Endodermal cell (in vitro differentiated cells): Measurements from ENCODE around the gene ATP6V0B. TPM values are rescaled to one million over a fixed set of nuclear protein-coding genes. Genes with fewer than 3 reads are reported as not detected.

Experiments used
- DNase-seq: peaks from one replicate; pipeline ENCODE4 v3.0.0-alpha.2; 2017
- H3K27ac ChIP-seq: 2 replicates; pipeline ENCODE4 v1.5.1; 2013; ENCODE audit warnings: mild to moderate bottlenecking, low read depth, low read length, moderate library complexity
- H3K27me3 ChIP-seq: 2 replicates; pipeline ENCODE4 v1.6.1; 2013; ENCODE audit warnings: mild to moderate bottlenecking, low read length, moderate library complexity; ENCODE audit not compliant: insufficient read depth, control insufficient read depth, poor library complexity, severe bottlenecking
- H3K36me3 ChIP-seq: 2 replicates; pipeline ENCODE4 v1.7.0; 2013; ENCODE audit warnings: mild to moderate bottlenecking, low read length, moderate library complexity; ENCODE audit not compliant: control insufficient read depth, insufficient read depth
- H3K4me1 ChIP-seq: one replicate; pipeline ENCODE4 v1.7.0; 2013; ENCODE audit warnings: low read length; ENCODE audit not compliant: control insufficient read depth, insufficient read depth
- H3K4me3 ChIP-seq: 2 replicates; pipeline ENCODE4 v1.5.1; 2013; ENCODE audit warnings: mild to moderate bottlenecking, low read length, moderate library complexity
- H3K9ac ChIP-seq: 2 replicates; pipeline ENCODE4 v1.6.1; 2013; ENCODE audit warnings: mild to moderate bottlenecking, low read length, moderate library complexity; ENCODE audit not compliant: poor library complexity, severe bottlenecking; ENCODE audit errors: extremely low read depth
- H3K9me3 ChIP-seq: 2 replicates; pipeline ENCODE4 v1.6.1; 2013; ENCODE audit warnings: mild to moderate bottlenecking, low read length, moderate library complexity; ENCODE audit not compliant: control insufficient read depth
- H3K27ac Mint-ChIP-seq: 2 replicates; pipeline ENCODE4 v1.8.0; 2020; ENCODE audit warnings: mixed read lengths
- H3K27me3 Mint-ChIP-seq: 2 replicates; pipeline ENCODE4 v1.8.0; 2021; ENCODE audit warnings: mild to moderate bottlenecking, mixed read lengths; ENCODE audit not compliant: insufficient read depth
- H3K36me3 Mint-ChIP-seq: 2 replicates; pipeline ENCODE4 v1.8.0; 2020; ENCODE audit warnings: low read depth, mixed read lengths
- H3K4me1 Mint-ChIP-seq: 2 replicates; pipeline ENCODE4 v1.8.0; 2020; ENCODE audit warnings: mixed read lengths
- H3K4me3 Mint-ChIP-seq: 2 replicates; pipeline ENCODE4 v1.8.0; 2020; ENCODE audit warnings: mild to moderate bottlenecking, moderate library complexity, mixed read lengths
- H3K9me3 Mint-ChIP-seq: 2 replicates; pipeline ENCODE4 v1.8.0; 2020; ENCODE audit warnings: mild to moderate bottlenecking, mixed read lengths
- CTCF ChIP-seq: fragments of 200-600 bp; sonication (generic); conservative IDR thresholded peaks from 2 replicates; pipeline ENCODE4 v1.5.0; 2021; ENCODE audit warnings: antibody characterized with exemption, mild to moderate bottlenecking
- WGBS, 2 experiments: methylation state at CpG; one replicate each; pipeline versions ENCODE4 v1.1.5 to v1.1.7; 2013; ENCODE audit warnings: missing lambda C conversion rate in 2 of 2, mixed read lengths in 1 of 2; ENCODE audit not compliant: insufficient coverage in 1 of 2, insufficient read length in 1 of 2; 5-methylcytosine and 5-hydroxymethylcytosine counted together
- total RNA-seq, 2 donors: library from RNA; stranded (reverse); fragmentation: NEBNext Ultra II Directional in 1 of 2; extraction: Animal tissue kit (Norgen Biotek cat#: 25700) in 1 of 2; gene quantifications; 2 replicates in 1 of 2; 3 replicates in 1 of 2; pipeline ENCODE4 v1.2.1, GENCODE V29; 2021

The ATP6V0B gene
- total RNA-seq, 2 donors from 2014 or later = 108 to 116 TPM

- H3K4me3 Mint-ChIP-seq = peak overlapping the region; percentile 78
- H3K27me3 ChIP-seq = no peaks in the 10 kb centered on the region
- H3K9me3 ChIP-seq = no peaks in the 10 kb centered on the region
- 84 to 90% methylated on average over 6 to 19 of the region's 19 CpGs for WGBS, 2 experiments
- no peaks in the 10 kb centered on the region for H3K9me3 Mint-ChIP-seq
- peaks cover 4% of the 10 kb centered on the region for H3K36me3 Mint-ChIP-seq
- peak overlapping the region; percentile 82 for H3K4me3 ChIP-seq
- TF ChIP-seq CTCF = no peak
- H3K27me3 Mint-ChIP-seq = no peaks in the 10 kb centered on the region
- peaks cover 9% of the 10 kb centered on the region for H3K4me1 ChIP-seq
- H3K9ac ChIP-seq = peak overlapping the region; percentile 44
- H3K27ac ChIP-seq = no peak overlapping the region
- H3K4me1 Mint-ChIP-seq = peaks cover 33% of the 10 kb centered on the region
- H3K27ac Mint-ChIP-seq = peak overlapping the region; percentile 61
- no peak for DNase-seq
- H3K36me3 ChIP-seq = peaks cover 15% of the 10 kb centered on the region
These were observed 15.8 kb downstream of the ATP6V0B start for GRCh38 chr1:43990271-43991199.

- Mint-ChIP-seq H3K27ac (peak overlapping the region; percentile 61), H3K9me3 (no peaks in the 10 kb centered on the region), H3K4me1 (peaks cover 31% of the 10 kb centered on the region), H3K36me3 (no peaks in the 10 kb centered on the region), H3K27me3 (no peaks in the 10 kb centered on the region), H3K4me3 (peak overlapping the region; percentile 78)
- Histone ChIP-seq H3K9ac (peak overlapping the region; percentile 44), H3K4me3 (peak overlapping the region; percentile 82), H3K9me3 (no peaks in the 10 kb centered on the region), H3K4me1 (peaks cover 9% of the 10 kb centered on the region), H3K36me3 (peaks cover 9% of the 10 kb centered on the region), H3K27ac (no peak overlapping the region), H3K27me3 (no peaks in the 10 kb centered on the region)
- no peak for DNase-seq
- TF ChIP-seq CTCF = no peak
- WGBS, 2 experiments = 12 to 13% methylated on average over 7 to 10 of the region's 10 CpGs
These were observed 16.4 kb downstream of the ATP6V0B start for GRCh38 chr1:43991200-43991475.

GRCh38 chr1:43991476-43992231 is 16.9 kb downstream of the ATP6V0B start, which contains the start of gene CCDC24:
Gene CCDC24, plus strand, starts transcription at chr1:43991599. Its CDS starts 280 bp downstream, at chr1:43991879.
- peaks cover 4% of the 10 kb centered on the region for H3K36me3 ChIP-seq
- H3K9me3 Mint-ChIP-seq = no peaks in the 10 kb centered on the region
- H3K27me3 ChIP-seq = no peaks in the 10 kb centered on the region
- peaks cover 9% of the 10 kb centered on the region for H3K4me1 ChIP-seq
- peak within 1 kb of the TSS; percentile 78 for H3K4me3 Mint-ChIP-seq
- H3K9me3 ChIP-seq = no peaks in the 10 kb centered on the region
- 1 to 2% methylated on average over 21 to 66 of the region's 66 CpGs for WGBS, 2 experiments
- H3K27me3 Mint-ChIP-seq = no peaks in the 10 kb centered on the region
- DNase-seq = peak; percentile 93
- peaks cover 31% of the 10 kb centered on the region for H3K4me1 Mint-ChIP-seq
- H3K36me3 Mint-ChIP-seq = no peaks in the 10 kb centered on the region
- H3K27ac Mint-ChIP-seq = peak within 1 kb of the TSS; percentile 84
- peak within 1 kb of the TSS; percentile 57 for H3K27ac ChIP-seq
- peak within 1 kb of the TSS; percentile 44 for H3K9ac ChIP-seq
- peak within 1 kb of the TSS; percentile 82 for H3K4me3 ChIP-seq
- TF ChIP-seq CTCF = peak; percentile 31
